Ishikawa (cell line): Measurements from ENCODE around the gene DNAAF2.

Experiments
- CEBPB ChIP-seq: IDR thresholded peaks from 2 replicates; pipeline ENCODE4 v1.6.1; 2012
- CREB1 ChIP-seq: IDR thresholded peaks from 2 replicates; pipeline ENCODE4 v1.6.1; 2012; ENCODE audit warnings: low read depth
- EGR1 ChIP-seq: IDR thresholded peaks from 2 replicates; pipeline ENCODE4 v1.6.1; 2012
- EP300 ChIP-seq: IDR thresholded peaks from 2 replicates; pipeline ENCODE4 v1.6.1; 2012; ENCODE audit warnings: borderline replicate concordance
- FOXM1 ChIP-seq: IDR thresholded peaks from 2 replicates; pipeline ENCODE4 v1.6.1; 2012; ENCODE audit warnings: low read depth, borderline replicate concordance
- NFIC ChIP-seq: IDR thresholded peaks from 2 replicates; pipeline ENCODE4 v1.6.1; 2012
- RAD21 ChIP-seq: IDR thresholded peaks from 2 replicates; pipeline ENCODE4 v1.6.1; 2012; ENCODE audit warnings: low read depth
- TAF1 ChIP-seq: IDR thresholded peaks from 2 replicates; pipeline ENCODE4 v1.6.1; 2012; ENCODE audit warnings: low read depth, mild to moderate bottlenecking
- TCF12 ChIP-seq: IDR thresholded peaks from 2 replicates; pipeline ENCODE4 v1.6.1; 2012; ENCODE audit warnings: low read depth
- TEAD4 ChIP-seq: IDR thresholded peaks from 2 replicates; pipeline ENCODE4 v1.6.1; 2012
- YY1 ChIP-seq: IDR thresholded peaks from 2 replicates; pipeline ENCODE4 v1.6.1; 2012; ENCODE audit warnings: low read depth
- ZBTB7A ChIP-seq: IDR thresholded peaks from 2 replicates; pipeline ENCODE4 v1.6.1; 2012; ENCODE audit warnings: low read depth
- TF ChIP-seq, protein P1 (sequence below): IDR thresholded peaks from 2 replicates; pipeline ENCODE4 v1.6.1; 2012
- TF ChIP-seq, protein P2 (sequence below): IDR thresholded peaks from 2 replicates; pipeline ENCODE4 v1.6.1; 2012
- TF ChIP-seq, protein P3 (sequence below): IDR thresholded peaks from 2 replicates; pipeline ENCODE4 v1.6.1; 2012; ENCODE audit warnings: low read depth, mild to moderate bottlenecking

The DNAAF2 gene

DNA sequence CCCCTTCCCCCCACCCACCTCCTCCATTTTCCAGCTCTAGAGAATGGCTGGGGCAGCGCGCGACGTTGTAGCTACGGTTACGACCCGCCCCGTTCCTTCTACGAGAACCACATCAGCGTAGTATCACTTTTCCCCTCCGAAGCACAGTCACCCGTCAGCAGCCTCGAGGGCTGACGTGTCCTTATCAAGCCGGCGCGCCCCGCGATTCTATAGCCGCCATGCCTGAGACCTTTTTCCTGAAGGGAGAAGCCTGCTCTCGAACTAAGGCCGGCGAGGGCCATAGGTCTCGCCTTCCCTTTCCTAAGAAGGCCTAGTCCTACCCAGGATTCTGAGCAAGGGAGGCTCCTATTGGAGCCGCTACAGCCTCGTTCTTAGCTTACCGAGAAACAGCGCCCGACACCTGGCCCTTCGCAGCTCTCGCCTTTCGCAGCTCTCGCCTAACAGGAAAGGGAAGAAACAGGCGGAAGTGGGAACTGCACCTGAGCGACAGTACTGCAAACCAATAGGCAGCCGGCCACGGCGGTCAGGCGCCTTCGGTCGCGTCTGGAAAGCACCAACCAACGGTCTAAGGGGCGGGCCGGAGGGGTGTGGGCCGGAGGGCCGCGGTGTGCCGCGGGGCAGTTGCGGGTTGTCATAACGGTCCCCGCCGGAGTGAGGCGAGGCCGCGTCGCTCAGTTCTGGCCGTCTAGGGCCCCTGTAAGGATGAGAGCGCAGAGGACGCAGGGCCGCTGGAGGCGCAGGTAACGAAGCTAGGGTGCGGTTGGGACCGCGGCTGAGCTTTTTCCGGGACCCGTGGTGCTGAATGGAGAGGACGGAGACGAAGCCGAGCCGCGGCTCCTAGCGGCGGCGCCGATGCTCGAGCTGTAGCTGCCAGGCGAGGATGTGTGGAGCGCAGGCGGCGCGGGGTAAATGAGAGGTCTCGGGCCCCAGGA is 14.6 kb downstream of the DNAAF2 start, which contains the start of the genes MGAT2 and RPL36AL:
TSS of gene MGAT2 (plus strand) at position 618 of the 932 bp plus-strand sequence. CDS start 470 bp downstream, outside the sequence.
TSS of gene RPL36AL (minus strand) at position 445 of the 932 bp plus-strand sequence. CDS start 1,522 bp downstream, outside the sequence.
- TF ChIP-seq, protein P1, sequence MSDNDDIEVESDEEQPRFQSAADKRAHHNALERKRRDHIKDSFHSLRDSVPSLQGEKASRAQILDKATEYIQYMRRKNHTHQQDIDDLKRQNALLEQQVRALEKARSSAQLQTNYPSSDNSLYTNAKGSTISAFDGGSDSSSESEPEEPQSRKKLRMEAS: peak; percentile 62; the same call in 1 of the 2 replicates
- TF ChIP-seq, protein P2, sequence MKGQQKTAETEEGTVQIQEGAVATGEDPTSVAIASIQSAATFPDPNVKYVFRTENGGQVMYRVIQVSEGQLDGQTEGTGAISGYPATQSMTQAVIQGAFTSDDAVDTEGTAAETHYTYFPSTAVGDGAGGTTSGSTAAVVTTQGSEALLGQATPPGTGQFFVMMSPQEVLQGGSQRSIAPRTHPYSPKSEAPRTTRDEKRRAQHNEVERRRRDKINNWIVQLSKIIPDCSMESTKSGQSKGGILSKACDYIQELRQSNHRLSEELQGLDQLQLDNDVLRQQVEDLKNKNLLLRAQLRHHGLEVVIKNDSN: peak; percentile 87
- TF ChIP-seq TAF1 (peak; percentile 94), TEAD4 (no peak), FOXM1 (peak; percentile 23; the same call in 1 of the 2 replicates), YY1 (peak; percentile 55; the same call in 1 of the 2 replicates), TCF12 (no peak; the same call in none of the 2 replicates)

DNA sequence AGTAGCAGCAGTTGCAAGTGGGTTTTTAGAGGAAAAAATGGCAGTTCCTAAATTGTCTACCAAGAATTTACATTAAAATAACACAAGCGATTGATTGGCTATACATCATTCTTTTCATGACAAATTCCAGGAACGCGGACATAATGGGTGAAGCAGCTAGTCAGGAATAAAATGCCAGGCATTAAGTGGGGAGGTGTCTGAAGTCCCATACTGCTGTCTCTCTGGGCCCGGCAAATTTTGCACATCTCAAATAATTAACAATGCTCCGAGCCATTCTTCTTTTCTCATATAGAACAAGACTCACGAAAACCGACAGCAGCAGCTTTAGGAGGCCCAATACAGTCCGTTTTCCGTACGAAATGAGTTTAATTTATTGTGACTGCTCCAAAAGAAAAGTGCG is 15.3 kb downstream of the DNAAF2 start:
- TF ChIP-seq, protein P2: no peak
- TF ChIP-seq CREB1 (no peak), RAD21 (no peak), NFIC (no peak), TAF1 (no peak), YY1 (no peak), TCF12 (no peak)

DNA sequence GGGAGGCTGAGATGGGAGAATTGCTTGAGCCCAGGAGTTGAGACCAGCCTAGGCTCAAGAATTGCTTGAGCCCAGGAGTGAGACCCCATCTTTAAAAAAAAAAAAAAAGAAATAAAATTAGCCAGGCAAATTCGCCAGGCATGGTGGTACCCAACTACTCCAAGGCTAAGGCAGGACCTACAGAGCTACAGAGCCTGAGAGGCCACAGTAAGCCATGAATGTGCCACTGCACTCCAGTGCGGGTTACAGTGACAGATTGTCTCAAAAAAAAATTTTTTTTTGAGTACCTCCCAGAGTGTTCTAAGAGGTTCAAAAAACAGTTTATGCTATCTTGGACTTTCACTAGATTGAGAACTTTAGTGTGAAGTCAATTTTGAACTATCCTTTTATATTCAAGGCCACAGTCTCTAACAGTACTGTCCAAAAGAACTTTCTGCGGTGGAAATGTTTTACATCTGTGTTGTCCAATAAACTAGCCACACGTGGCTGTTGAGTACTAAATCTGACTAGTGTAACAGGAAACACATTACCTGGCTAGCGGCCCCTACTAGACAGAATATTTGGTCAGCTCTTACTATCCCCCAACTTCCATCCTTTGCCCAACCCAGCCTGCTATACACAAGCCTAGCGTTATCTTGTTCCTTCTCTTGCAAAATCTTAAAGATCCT is 17.1 kb downstream of the DNAAF2 start:
- TF ChIP-seq RAD21 (no peak), NFIC (no peak), FOXM1 (no peak), CREB1 (no peak), ZBTB7A (no peak), CEBPB (no peak), YY1 (no peak), EP300 (no peak), TCF12 (no peak), TAF1 (no peak), EGR1 (no peak), TEAD4 (no peak)
- TF ChIP-seq, protein P3, sequence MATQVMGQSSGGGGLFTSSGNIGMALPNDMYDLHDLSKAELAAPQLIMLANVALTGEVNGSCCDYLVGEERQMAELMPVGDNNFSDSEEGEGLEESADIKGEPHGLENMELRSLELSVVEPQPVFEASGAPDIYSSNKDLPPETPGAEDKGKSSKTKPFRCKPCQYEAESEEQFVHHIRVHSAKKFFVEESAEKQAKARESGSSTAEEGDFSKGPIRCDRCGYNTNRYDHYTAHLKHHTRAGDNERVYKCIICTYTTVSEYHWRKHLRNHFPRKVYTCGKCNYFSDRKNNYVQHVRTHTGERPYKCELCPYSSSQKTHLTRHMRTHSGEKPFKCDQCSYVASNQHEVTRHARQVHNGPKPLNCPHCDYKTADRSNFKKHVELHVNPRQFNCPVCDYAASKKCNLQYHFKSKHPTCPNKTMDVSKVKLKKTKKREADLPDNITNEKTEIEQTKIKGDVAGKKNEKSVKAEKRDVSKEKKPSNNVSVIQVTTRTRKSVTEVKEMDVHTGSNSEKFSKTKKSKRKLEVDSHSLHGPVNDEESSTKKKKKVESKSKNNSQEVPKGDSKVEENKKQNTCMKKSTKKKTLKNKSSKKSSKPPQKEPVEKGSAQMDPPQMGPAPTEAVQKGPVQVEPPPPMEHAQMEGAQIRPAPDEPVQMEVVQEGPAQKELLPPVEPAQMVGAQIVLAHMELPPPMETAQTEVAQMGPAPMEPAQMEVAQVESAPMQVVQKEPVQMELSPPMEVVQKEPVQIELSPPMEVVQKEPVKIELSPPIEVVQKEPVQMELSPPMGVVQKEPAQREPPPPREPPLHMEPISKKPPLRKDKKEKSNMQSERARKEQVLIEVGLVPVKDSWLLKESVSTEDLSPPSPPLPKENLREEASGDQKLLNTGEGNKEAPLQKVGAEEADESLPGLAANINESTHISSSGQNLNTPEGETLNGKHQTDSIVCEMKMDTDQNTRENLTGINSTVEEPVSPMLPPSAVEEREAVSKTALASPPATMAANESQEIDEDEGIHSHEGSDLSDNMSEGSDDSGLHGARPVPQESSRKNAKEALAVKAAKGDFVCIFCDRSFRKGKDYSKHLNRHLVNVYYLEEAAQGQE: no peak
- TF ChIP-seq, protein P1: no peak
- TF ChIP-seq, protein P2: no peak

DNA sequence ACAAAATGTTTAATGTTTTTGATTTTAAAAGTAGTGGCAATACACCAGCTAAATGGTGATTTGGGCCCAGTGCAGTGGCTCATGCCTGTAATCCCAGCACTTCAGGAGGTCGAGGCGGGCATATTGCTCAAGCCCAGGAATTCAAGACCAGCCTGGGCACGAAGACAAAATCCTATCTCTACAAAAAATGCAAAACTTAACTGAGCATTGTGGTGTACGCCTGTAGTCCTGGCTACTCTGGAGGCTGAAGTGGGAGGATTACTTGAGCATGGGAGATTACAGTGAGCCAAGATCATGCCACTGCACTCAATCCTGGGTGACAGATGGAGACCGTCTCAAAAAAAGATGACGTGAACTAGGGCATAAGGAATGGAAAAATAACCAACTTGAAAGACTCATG is 19.3 kb downstream of the DNAAF2 start:
- TF ChIP-seq TAF1: no peak
- TF ChIP-seq CREB1: no peak
- TF ChIP-seq, protein P3: no peak
- no peak for TF ChIP-seq ZBTB7A
- TF ChIP-seq TEAD4: no peak
- TF ChIP-seq NFIC: no peak
- no peak for TF ChIP-seq TCF12
- TF ChIP-seq EGR1: no peak
- TF ChIP-seq, protein P2: no peak
- no peak for TF ChIP-seq YY1
